ENCODE data around the gene THAP10.

GRCh38 chr15:70880781-70881180 is 11.5 kb downstream of the THAP10 start:
- TF ChIP-seq CTCF (IDR thresholded peaks at IDR 0.05), result no peak
- no peak for TF ChIP-seq POLR2AphosphoS5 (IDR thresholded peaks at IDR 0.05)
